WTC11 (cell line): ENCODE results near the gene AOAH. TPM values are rescaled to one million over a fixed set of nuclear protein-coding genes. Genes with fewer than 3 reads are reported as not detected.

Source experiments
- ATAC-seq: fragments of 200-7000 bp; cut with Tn5 transposase; 2 replicates; pipeline ENCODE4 v1.10.0; 2021; ENCODE audit warnings: mild to moderate bottlenecking, moderate library complexity
- CTCF ChIA-PET: fragments of 300-600 bp; sonication (Branson Sonifier 250); formaldehyde crosslinking; loops from one replicate; lab custom pipeline; 2021; ENCODE audit warnings: antibody characterized with exemption; lab: Charles Lee
- POLR2A ChIA-PET: fragments of 350-600 bp; sonication (Branson Sonifier 250); formaldehyde crosslinking; loops from one replicate; lab custom pipeline; 2021; ENCODE audit warnings: antibody characterized with exemption; lab: Charles Lee
- DNase-seq: peaks from one replicate; pipeline ENCODE4 v3.0.0; 2021; ENCODE audit warnings: low spot score
- H3K27ac Mint-ChIP-seq: 2 replicates; pipeline ENCODE4 v1.8.0; 2021; ENCODE audit warnings: mixed read lengths
- H3K27me3 Mint-ChIP-seq: 2 replicates; pipeline ENCODE4 v1.8.0; 2021; ENCODE audit warnings: low read depth, mild to moderate bottlenecking, moderate library complexity, mixed read lengths
- H3K36me3 Mint-ChIP-seq: 2 replicates; pipeline ENCODE4 v1.8.0; 2021; ENCODE audit warnings: mixed read lengths
- H3K4me1 Mint-ChIP-seq: 2 replicates; pipeline ENCODE4 v1.8.0; 2022; ENCODE audit warnings: mixed read lengths
- H3K4me3 Mint-ChIP-seq: 2 replicates; pipeline ENCODE4 v1.8.0; 2021; ENCODE audit warnings: mild to moderate bottlenecking, moderate library complexity, mixed read lengths
- H3K9me3 Mint-ChIP-seq: 2 replicates; pipeline ENCODE4 v1.8.0; 2021; ENCODE audit warnings: mixed read lengths
- CBFB ChIP-seq: sonication (generic); formaldehyde crosslinking; IDR thresholded peaks from 2 replicates; pipeline ENCODE4 v1.8.1; 2022; ENCODE audit warnings: mild to moderate bottlenecking, low read depth, missing genetic modification reagents
- E2F4 ChIP-seq: sonication (generic); formaldehyde crosslinking; IDR thresholded peaks from 2 replicates; pipeline ENCODE4 v1.8.1; 2022; ENCODE audit warnings: low read depth, mild to moderate bottlenecking, moderate library complexity, missing genetic modification reagents, borderline replicate concordance
- ELF4 ChIP-seq: sonication (generic); formaldehyde crosslinking; IDR thresholded peaks from 2 replicates; pipeline ENCODE4 v1.8.1; 2022; ENCODE audit warnings: low read depth, mild to moderate bottlenecking, moderate library complexity, missing genetic modification reagents
- ERG ChIP-seq: fragments of 250-450 bp; sonication (Bioruptor Pico); IDR thresholded peaks from 2 replicates; pipeline ENCODE4 v1.8.0; 2021; ENCODE audit warnings: mild to moderate bottlenecking
- IRF1 ChIP-seq: sonication (generic); formaldehyde crosslinking; IDR thresholded peaks from 2 replicates; pipeline ENCODE4 v1.8.0; 2023; ENCODE audit warnings: missing genetic modification reagents
- JAZF1 ChIP-seq: fragments of 250-450 bp; sonication (Bioruptor Pico); IDR thresholded peaks from 2 replicates; pipeline ENCODE4 v1.9.0; 2021; ENCODE audit warnings: moderate library complexity, mild to moderate bottlenecking, inconsistent platforms
- JUN ChIP-seq: sonication (generic); formaldehyde crosslinking; IDR thresholded peaks from 2 replicates; pipeline ENCODE4 v1.8.0; 2023; ENCODE audit warnings: mild to moderate bottlenecking, missing genetic modification reagents
- KAT7 ChIP-seq: sonication (generic); formaldehyde crosslinking; IDR thresholded peaks from 2 replicates; pipeline ENCODE4 v1.8.1; 2023; ENCODE audit warnings: missing genetic modification reagents, mild to moderate bottlenecking, borderline replicate concordance
- NFATC4 ChIP-seq: fragments of 250-450 bp; sonication (Bioruptor Pico); IDR thresholded peaks from 2 replicates; pipeline ENCODE4 v1.9.0; 2021; ENCODE audit warnings: mild to moderate bottlenecking
- NR2C2 ChIP-seq: sonication (generic); formaldehyde crosslinking; IDR thresholded peaks from 2 replicates; pipeline ENCODE4 v1.8.0; 2022; ENCODE audit warnings: mild to moderate bottlenecking, missing genetic modification reagents
- NR3C1 ChIP-seq: sonication (generic); formaldehyde crosslinking; conservative IDR thresholded peaks from 2 replicates; pipeline ENCODE4 v1.8.1; 2023; ENCODE audit warnings: low read depth, mild to moderate bottlenecking, missing genetic modification reagents
- SP1 ChIP-seq: sonication (generic); formaldehyde crosslinking; conservative IDR thresholded peaks from 2 replicates; pipeline ENCODE4 v1.8.1; 2022; ENCODE audit warnings: missing genetic modification reagents
- TEAD4 ChIP-seq: sonication (generic); formaldehyde crosslinking; IDR thresholded peaks from 2 replicates; pipeline ENCODE4 v1.8.0; 2022; ENCODE audit warnings: mild to moderate bottlenecking, missing genetic modification reagents
- USF1 ChIP-seq: sonication (generic); formaldehyde crosslinking; IDR thresholded peaks from 2 replicates; pipeline ENCODE4 v1.8.0; 2022; ENCODE audit warnings: mild to moderate bottlenecking, missing genetic modification reagents
- USF2 ChIP-seq: sonication (generic); formaldehyde crosslinking; IDR thresholded peaks from 2 replicates; pipeline ENCODE4 v1.8.1; 2023; ENCODE audit warnings: mild to moderate bottlenecking, missing genetic modification reagents, moderate library complexity
- ZBTB21 ChIP-seq: sonication (generic); formaldehyde crosslinking; IDR thresholded peaks from 2 replicates; pipeline ENCODE4 v1.8.1; 2023; ENCODE audit warnings: mild to moderate bottlenecking, missing genetic modification reagents, borderline replicate concordance
- ZMAT4 ChIP-seq: fragments of 250-450 bp; sonication (Bioruptor Pico); IDR thresholded peaks from 2 replicates; pipeline ENCODE4 v1.9.0; 2021; ENCODE audit warnings: mild to moderate bottlenecking
- ZNF219 ChIP-seq: sonication (generic); formaldehyde crosslinking; IDR thresholded peaks from 2 replicates; pipeline ENCODE4 v1.8.0; 2023; ENCODE audit warnings: missing genetic modification reagents, mild to moderate bottlenecking, borderline replicate concordance
- ZNF416 ChIP-seq: fragments of 250-450 bp; sonication (Bioruptor Pico); IDR thresholded peaks from 2 replicates; pipeline ENCODE4 v1.9.0; 2021; ENCODE audit warnings: mild to moderate bottlenecking, inconsistent platforms
- ZNF423 ChIP-seq: fragments of 250-450 bp; sonication (Bioruptor Pico); IDR thresholded peaks from 2 replicates; pipeline ENCODE4 v2.1.2; 2022; ENCODE audit warnings: mild to moderate bottlenecking, moderate library complexity
- total RNA-seq: library from RNA; stranded (reverse); gene quantifications from 3 replicates; pipeline ENCODE4 v1.2.3, GENCODE V29; 2021
- TF ChIP-seq, protein P1 (sequence below): sonication (generic); formaldehyde crosslinking; IDR thresholded peaks from 2 replicates; pipeline ENCODE4 v1.8.1; 2022; ENCODE audit warnings: mild to moderate bottlenecking, missing genetic modification reagents, moderate library complexity, borderline replicate concordance

The AOAH gene
- total RNA-seq, 1 experiment from 2014 or later, result 0.31 TPM

- no peak for TF ChIP-seq ERG
- TF ChIP-seq ZNF423 (CRISPR knock-in tag), result no peak
- TF ChIP-seq USF1, result no peak
- no peak for TF ChIP-seq ZNF219 (CRISPR knock-in tag)
These were observed 64.5 kb downstream of the AOAH start (continued) for GRCh38 chr7:36659638-36660341.

GRCh38 chr7:36659172-36659516 is 65.2 kb downstream of the AOAH start:
- POLR2A ChIA-PET, result no interaction called here
- CTCF ChIA-PET, result interaction anchor here (0.7 to 4.6 kb wide), 3 partner anchors 12 to 308 kb away, joined by 4 to 41 read pairs (median 5); no protein-coding TSS in a partner anchor
- H3K36me3 Mint-ChIP-seq, result no peaks in the 10 kb centered on the region

DNA sequence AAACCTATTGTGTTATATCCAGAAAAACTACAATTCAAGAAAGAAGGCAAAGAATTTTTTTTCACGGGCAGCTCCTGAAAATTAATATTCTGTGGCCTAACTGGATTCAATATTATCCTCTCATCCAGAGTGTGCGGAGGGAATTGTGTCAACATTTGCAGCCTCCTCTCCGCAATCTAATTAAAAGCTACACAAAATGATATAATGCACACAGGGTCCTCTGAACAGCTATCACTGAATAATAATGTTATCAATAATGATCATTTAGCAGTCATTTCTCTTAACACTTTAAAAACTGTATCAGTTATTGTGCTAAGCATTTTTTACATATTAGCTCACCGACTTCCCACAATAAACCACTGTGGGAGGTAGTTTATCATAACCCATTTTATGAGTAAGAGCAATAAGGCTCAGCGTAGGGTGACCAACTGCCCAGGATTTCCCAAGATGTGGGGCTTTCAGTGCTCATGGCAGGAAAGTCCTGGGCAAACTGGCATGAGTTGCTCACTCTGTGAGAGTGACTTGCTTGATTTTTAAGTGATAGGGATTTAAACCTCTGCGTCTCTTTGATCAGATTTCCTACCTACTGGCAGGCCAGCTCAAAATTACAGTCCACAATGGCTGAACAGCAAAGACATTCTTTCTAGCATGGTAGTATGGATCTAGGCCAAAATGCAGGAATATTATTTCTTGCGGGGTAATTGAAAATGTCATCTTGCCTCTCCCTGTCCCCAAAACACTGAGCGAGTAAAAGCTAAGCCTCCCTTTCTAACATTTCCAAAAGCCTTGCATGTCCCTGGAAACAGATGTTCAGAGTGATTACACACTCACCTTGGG is 65.7 kb downstream of the AOAH start:
- CTCF ChIA-PET, result interaction anchor here (2.0 to 4.6 kb wide), 2 partner anchors 12 to 217 kb away, joined by 6 to 41 read pairs; no protein-coding TSS in a partner anchor
- Mint-ChIP-seq H3K27ac (peak overlapping the region; percentile 79), H3K36me3 (no peaks in the 10 kb centered on the region), H3K4me3 (no peak overlapping the region), H3K27me3 (no peaks in the 10 kb centered on the region), H3K9me3 (no peaks in the 10 kb centered on the region), H3K4me1 (peaks cover 84% of the 10 kb centered on the region)
- TF ChIP-seq NR3C1 (CRISPR knock-in tag) (no peak), ZMAT4 (no peak), ZNF416 (CRISPR knock-in tag) (no peak), JUN (CRISPR knock-in tag) (no peak), E2F4 (no peak), IRF1 (CRISPR knock-in tag) (no peak), CBFB (CRISPR knock-in tag) (no peak), USF1 (no peak), TEAD4 (CRISPR knock-in tag) (no peak), ELF4 (no peak), KAT7 (CRISPR knock-in tag) (no peak), ZNF423 (CRISPR knock-in tag) (no peak), SP1 (CRISPR knock-in tag) (no peak)
- TF ChIP-seq, protein P1, sequence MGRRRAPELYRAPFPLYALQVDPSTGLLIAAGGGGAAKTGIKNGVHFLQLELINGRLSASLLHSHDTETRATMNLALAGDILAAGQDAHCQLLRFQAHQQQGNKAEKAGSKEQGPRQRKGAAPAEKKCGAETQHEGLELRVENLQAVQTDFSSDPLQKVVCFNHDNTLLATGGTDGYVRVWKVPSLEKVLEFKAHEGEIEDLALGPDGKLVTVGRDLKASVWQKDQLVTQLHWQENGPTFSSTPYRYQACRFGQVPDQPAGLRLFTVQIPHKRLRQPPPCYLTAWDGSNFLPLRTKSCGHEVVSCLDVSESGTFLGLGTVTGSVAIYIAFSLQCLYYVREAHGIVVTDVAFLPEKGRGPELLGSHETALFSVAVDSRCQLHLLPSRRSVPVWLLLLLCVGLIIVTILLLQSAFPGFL (CRISPR knock-in tag), result no peak
- POLR2A ChIA-PET, result no interaction called here
- DNase-seq, result no peak
- ATAC-seq, result no peak

More at GRCh38 chr7:36659172-36659516, 65.2 kb downstream of the AOAH start:
- ATAC-seq (peak; percentile 62), DNase-seq (no peak)
- no peaks in the 10 kb centered on the region for H3K9me3 Mint-ChIP-seq
- TF ChIP-seq NR2C2 (0 out of 2 replicates have a peak, but pooled peaks have one; percentile 24), JAZF1 (CRISPR knock-in tag) (no peak), ZNF423 (CRISPR knock-in tag) (no peak), NFATC4 (CRISPR knock-in tag) (no peak), USF2 (no peak), ZBTB21 (CRISPR knock-in tag) (peak; percentile 34; the same call in 1 of the 2 replicates)
- H3K4me1 Mint-ChIP-seq, result peaks cover 78% of the 10 kb centered on the region
- peak overlapping the region; percentile 79 for H3K27ac Mint-ChIP-seq
- no peak overlapping the region for H3K4me3 Mint-ChIP-seq
- no peaks in the 10 kb centered on the region for H3K27me3 Mint-ChIP-seq
